Osteoblast (primary cell): Measurements from ENCODE around the gene NEDD4L. TPM values are rescaled to one million over a fixed set of nuclear protein-coding genes. Genes with fewer than 3 reads are reported as not detected.

Experiments
- DNase-seq: peaks from one replicate; pipeline ENCODE4 v3.0.0; 2011; ENCODE audit warnings: low spot score, mixed read lengths; ENCODE audit not compliant: insufficient read length; ENCODE audit errors: missing footprints
- H2AFZ ChIP-seq: 2 replicates; pipeline ENCODE4 v1.6.0; 2011; ENCODE audit warnings: mild to moderate bottlenecking, low read length
- H3K27ac ChIP-seq: 2 replicates; pipeline ENCODE4 v1.5.1; 2011; ENCODE audit warnings: mild to moderate bottlenecking, low read depth, low read length, moderate library complexity
- H3K27me3 ChIP-seq: 2 replicates; pipeline ENCODE4 v1.6.0; 2012; ENCODE audit warnings: mild to moderate bottlenecking, control low read depth, inconsistent platforms, low read length, moderate library complexity; ENCODE audit not compliant: insufficient read depth
- H3K36me3 ChIP-seq: 2 replicates; pipeline ENCODE4 v1.5.1; 2011; ENCODE audit warnings: mild to moderate bottlenecking, low read length, control low read depth, moderate library complexity; ENCODE audit not compliant: insufficient read depth
- H3K4me1 ChIP-seq: 2 replicates; pipeline ENCODE4 v1.5.1; 2011; ENCODE audit warnings: mild to moderate bottlenecking, low read length, control low read depth, moderate library complexity; ENCODE audit not compliant: insufficient read depth
- H3K4me2 ChIP-seq: 2 replicates; pipeline ENCODE4 v1.6.0; 2011; ENCODE audit warnings: mild to moderate bottlenecking, low read length; ENCODE audit not compliant: insufficient read depth
- H3K4me3 ChIP-seq: fragments of 200-600 bp; sonication (generic); 3 replicates; pipeline ENCODE4 v1.5.1; 2012; ENCODE audit warnings: mild to moderate bottlenecking, low read length, inconsistent platforms; ENCODE audit not compliant: insufficient read depth
- H3K79me2 ChIP-seq: 2 replicates; pipeline ENCODE4 v1.6.0; 2012; ENCODE audit warnings: mild to moderate bottlenecking, low read length, control low read depth, inconsistent platforms; ENCODE audit not compliant: insufficient read depth
- H3K9me3 ChIP-seq: 2 replicates; pipeline ENCODE4 v1.5.1; 2011; ENCODE audit warnings: low read depth, low read length, control low read depth
- H4K20me1 ChIP-seq: 2 replicates; pipeline ENCODE4 v1.6.0; 2012; ENCODE audit warnings: mild to moderate bottlenecking, low read length, control low read depth; ENCODE audit not compliant: insufficient read depth
- CTCF ChIP-seq: IDR thresholded peaks from 2 replicates; pipeline ENCODE4 v1.5.1; 2011; ENCODE audit warnings: mild to moderate bottlenecking, low read depth, low read length, moderate library complexity; ENCODE audit errors: extremely low read depth
- total RNA-seq: library from RNA; depleted of rRNA; stranded (reverse); fragments of >200 nt; gene quantifications from 2 replicates; pipeline ENCODE4 v1.2.3, GENCODE V29; 2012

Gene NEDD4L
- total RNA-seq, 1 donor = 30.0 TPM

DNA sequence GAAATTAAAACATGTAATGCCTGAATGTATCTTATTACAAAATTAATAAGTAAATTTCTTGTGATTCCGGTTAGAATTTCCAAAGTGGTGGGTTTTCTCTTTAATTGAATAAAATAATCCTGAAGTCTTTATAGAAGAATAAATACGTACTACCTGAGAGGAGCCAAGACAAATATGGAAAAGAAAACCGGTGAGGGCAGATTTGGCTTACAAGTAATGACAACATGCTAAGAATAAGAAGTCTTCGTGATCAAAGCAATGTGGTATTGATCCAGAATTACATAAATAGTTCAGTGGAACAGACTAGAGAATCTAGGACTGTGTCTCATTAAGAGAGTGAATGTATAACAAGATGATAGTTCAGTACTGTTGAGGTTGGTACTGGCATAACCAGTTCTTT lies 167.5 kb downstream of the NEDD4L start:
- H3K9me3 ChIP-seq = no peaks in the 10 kb centered on the region
- no peaks in the 10 kb centered on the region for H3K79me2 ChIP-seq
- H3K27ac ChIP-seq = no peak overlapping the region
- H3K27me3 ChIP-seq = no peaks in the 10 kb centered on the region
- no peak overlapping the region for H2AFZ ChIP-seq
- no peak for TF ChIP-seq CTCF
- H4K20me1 ChIP-seq = no peaks in the 10 kb centered on the region
- no peak overlapping the region for H3K4me3 ChIP-seq
- H3K36me3 ChIP-seq = no peaks in the 10 kb centered on the region
- H3K4me1 ChIP-seq = peaks cover 49% of the 10 kb centered on the region
- DNase-seq = no peak
- H3K4me2 ChIP-seq = no peak overlapping the region

DNA sequence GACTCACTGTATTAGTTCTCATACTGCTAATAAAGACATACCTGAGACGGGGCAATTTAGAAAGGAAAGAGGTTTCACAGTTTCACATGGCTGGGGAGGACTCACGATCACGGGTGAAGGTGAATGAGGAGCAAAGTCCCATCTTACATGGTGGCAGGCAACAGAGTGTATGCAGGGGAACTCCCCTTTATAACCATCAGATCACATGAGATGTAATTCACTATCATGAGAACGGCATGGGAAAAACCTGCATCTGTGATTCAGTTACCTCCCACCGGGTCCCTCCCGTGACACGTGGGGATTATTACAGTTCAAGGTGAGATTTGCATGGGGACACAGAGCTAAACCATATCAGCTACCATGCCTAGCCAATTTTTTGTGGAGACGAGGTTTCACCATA lies 168.2 kb downstream of the NEDD4L start:
- peak overlapping the region; percentile 95 for H3K27ac ChIP-seq
- H3K4me2 ChIP-seq = no peak overlapping the region
- no peaks in the 10 kb centered on the region for H3K79me2 ChIP-seq
- H2AFZ ChIP-seq = no peak overlapping the region
- TF ChIP-seq CTCF = no peak
- H4K20me1 ChIP-seq = no peaks in the 10 kb centered on the region
- H3K36me3 ChIP-seq = no peaks in the 10 kb centered on the region
- H3K27me3 ChIP-seq = no peaks in the 10 kb centered on the region
- no peak for DNase-seq
- H3K9me3 ChIP-seq = no peaks in the 10 kb centered on the region
- no peak overlapping the region for H3K4me3 ChIP-seq
- H3K4me1 ChIP-seq = peaks cover 50% of the 10 kb centered on the region

DNA sequence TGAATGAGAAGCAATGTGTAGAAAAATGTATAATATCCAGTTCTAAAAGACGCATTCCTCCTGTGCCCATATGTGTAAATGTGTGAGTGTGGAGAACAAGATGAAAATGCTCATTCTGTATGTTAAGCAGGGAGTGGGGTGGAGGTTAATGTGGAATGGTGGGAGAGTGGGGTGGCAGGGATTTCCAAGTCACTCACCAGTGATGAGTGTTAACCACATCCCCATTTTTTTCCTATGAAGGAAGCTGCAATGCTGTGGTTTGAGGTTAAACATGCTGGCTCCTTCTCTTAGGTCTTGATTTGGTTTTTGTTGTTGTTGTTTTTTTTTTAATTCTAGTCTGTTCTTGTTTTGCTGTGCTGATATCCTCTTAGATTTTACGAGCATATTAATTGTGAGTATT lies 169.4 kb downstream of the NEDD4L start:
- peak overlapping the region; percentile 58 for H3K4me2 ChIP-seq
- H3K4me3 ChIP-seq = no peak overlapping the region
- H3K79me2 ChIP-seq = no peaks in the 10 kb centered on the region
- no peaks in the 10 kb centered on the region for H4K20me1 ChIP-seq
- H3K4me1 ChIP-seq = peaks cover 52% of the 10 kb centered on the region
- H3K27ac ChIP-seq = peak overlapping the region; percentile 95
- no peak overlapping the region for H2AFZ ChIP-seq
- no peaks in the 10 kb centered on the region for H3K27me3 ChIP-seq
- TF ChIP-seq CTCF = no peak
- DNase-seq = peak; percentile 68
- H3K36me3 ChIP-seq = no peaks in the 10 kb centered on the region
- H3K9me3 ChIP-seq = no peaks in the 10 kb centered on the region

- Histone ChIP-seq H3K4me1 (peaks cover 41% of the 10 kb centered on the region), H3K27ac (no peak overlapping the region), H3K4me2 (no peak overlapping the region), H3K27me3 (no peaks in the 10 kb centered on the region), H4K20me1 (no peaks in the 10 kb centered on the region), H3K4me3 (no peak overlapping the region), H3K9me3 (no peaks in the 10 kb centered on the region), H3K36me3 (no peaks in the 10 kb centered on the region), H2AFZ (no peak overlapping the region), H3K79me2 (no peaks in the 10 kb centered on the region)
- no peak for TF ChIP-seq CTCF
- DNase-seq = no peak
These were observed 171.0 kb downstream of the NEDD4L start for GRCh38 chr18:58215011-58215410.
